ENCODE data around the gene DUSP2. TPM values are rescaled to one million over a fixed set of nuclear protein-coding genes. Genes with fewer than 3 reads are reported as not detected.

DUSP2 gene
- polyA plus RNA-seq, 3 donors from 2014 or later: 272 to 875 (median 555) TPM

DNA sequence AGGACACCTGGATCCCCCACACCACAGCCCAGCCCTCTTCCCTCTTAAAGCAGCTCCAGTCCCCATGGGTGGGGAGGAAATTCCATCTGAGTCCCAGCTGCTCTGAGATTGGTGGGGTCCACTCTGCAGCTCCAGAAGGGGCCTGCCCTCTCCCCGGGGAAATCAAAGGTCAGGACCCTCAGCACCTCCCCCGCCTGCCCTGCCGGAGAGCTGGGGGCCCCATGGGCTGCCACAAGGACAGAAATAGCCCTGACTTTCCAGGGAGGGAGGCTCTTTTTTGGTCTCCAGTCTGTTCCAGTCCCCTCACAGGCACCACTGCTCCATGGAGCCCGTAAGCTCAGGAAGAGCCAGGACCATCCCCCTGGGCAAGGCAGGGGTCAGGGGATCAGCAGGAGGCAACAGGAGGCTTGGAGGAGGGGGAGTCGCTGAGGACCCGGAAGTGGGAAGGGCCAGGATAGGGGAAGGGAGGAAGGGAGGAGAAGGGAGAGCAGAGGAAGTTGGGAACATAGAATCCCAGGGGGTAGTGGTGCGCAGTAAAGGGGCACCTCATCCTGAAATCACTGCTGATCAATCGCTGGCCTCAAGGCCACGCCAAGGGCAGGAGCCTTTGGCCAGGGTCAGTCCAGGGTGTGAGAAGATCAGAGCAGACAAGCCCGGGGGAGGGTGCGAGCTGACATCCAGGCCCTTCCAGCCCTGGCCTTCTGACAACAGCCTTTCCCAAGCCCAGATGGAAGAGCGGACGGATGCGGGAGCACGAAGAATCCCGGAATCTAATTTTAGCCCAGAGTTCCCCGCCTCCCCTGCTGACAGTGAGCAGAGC lies 36.5 kb downstream of the DUSP2 start:
- Mint-ChIP-seq H3K27ac (no peak overlapping the region), H3K4me3 (no peak overlapping the region), H3K9me3 (peaks cover 3 to 13% (median 6%) of the 10 kb centered on the region in 6 donors), H3K36me3 (peaks cover 0 to 7% (median 4%) of the 10 kb centered on the region in 3 donors), H3K4me1 (no peaks in the 10 kb centered on the region), H3K27me3 (ENCODE audit: low read depth in 3 of 3) (no peaks in the 10 kb centered on the region)
- DNase-seq: no peak

DNA sequence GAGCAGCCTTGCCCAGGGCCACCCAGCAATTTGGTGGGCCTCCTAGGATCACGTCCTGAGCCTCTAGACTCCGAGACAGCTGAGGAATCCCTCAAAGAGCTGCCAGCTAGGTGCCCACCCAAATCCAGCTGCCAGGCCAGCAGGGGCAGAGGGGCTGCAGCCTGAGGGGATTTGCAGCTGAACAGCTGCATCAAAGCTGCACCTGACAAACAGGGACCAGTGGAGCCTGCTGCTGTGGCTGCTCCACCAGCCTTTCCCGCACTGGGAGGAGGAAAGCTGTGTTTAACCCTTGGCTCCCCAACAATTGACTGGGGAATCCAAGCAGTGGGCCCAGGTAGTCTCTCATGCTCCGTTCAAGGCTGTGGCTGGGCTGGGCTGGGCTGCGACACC lies 37.1 kb downstream of the DUSP2 start:
- no peaks in the 10 kb centered on the region for H3K4me1 Mint-ChIP-seq
- H3K9me3 Mint-ChIP-seq: peaks cover 3 to 13% (median 6%) of the 10 kb centered on the region in 6 donors
- no peak overlapping the region for H3K27ac Mint-ChIP-seq
- H3K4me3 Mint-ChIP-seq: no peak overlapping the region
- H3K36me3 Mint-ChIP-seq: peaks cover 0 to 7% (median 4%) of the 10 kb centered on the region in 3 donors
- DNase-seq: no peak
- no peaks in the 10 kb centered on the region for H3K27me3 Mint-ChIP-seq (ENCODE audit: low read depth in 3 of 3)

DNA sequence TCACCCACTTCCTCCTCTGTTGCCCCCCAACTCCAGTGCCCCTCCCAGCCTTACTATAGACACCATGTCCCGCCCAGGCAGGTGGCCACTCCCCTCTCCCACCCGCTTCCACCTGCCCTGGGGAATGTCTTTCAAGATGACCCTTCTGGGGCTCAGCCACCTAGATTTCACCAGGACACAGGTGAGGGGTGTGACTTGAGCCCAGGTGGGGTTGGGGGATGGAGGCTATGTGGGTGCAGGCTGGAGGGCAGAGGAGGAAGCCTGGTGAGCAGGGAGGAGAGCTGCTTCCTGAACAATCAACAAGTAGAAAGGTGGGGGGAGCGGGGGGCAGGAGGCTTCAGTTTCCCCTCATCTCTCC lies 37.6 kb downstream of the DUSP2 start:
- no peaks in the 10 kb centered on the region for H3K27me3 Mint-ChIP-seq (ENCODE audit: low read depth in 3 of 3)
- no peak overlapping the region for H3K27ac Mint-ChIP-seq
- no peaks in the 10 kb centered on the region for H3K4me1 Mint-ChIP-seq
- peaks cover 0 to 7% (median 4%) of the 10 kb centered on the region in 3 donors for H3K36me3 Mint-ChIP-seq
- no peak overlapping the region for H3K4me3 Mint-ChIP-seq
- H3K9me3 Mint-ChIP-seq: peaks cover 3 to 13% (median 6%) of the 10 kb centered on the region in 6 donors
- DNase-seq: no peak

DNA sequence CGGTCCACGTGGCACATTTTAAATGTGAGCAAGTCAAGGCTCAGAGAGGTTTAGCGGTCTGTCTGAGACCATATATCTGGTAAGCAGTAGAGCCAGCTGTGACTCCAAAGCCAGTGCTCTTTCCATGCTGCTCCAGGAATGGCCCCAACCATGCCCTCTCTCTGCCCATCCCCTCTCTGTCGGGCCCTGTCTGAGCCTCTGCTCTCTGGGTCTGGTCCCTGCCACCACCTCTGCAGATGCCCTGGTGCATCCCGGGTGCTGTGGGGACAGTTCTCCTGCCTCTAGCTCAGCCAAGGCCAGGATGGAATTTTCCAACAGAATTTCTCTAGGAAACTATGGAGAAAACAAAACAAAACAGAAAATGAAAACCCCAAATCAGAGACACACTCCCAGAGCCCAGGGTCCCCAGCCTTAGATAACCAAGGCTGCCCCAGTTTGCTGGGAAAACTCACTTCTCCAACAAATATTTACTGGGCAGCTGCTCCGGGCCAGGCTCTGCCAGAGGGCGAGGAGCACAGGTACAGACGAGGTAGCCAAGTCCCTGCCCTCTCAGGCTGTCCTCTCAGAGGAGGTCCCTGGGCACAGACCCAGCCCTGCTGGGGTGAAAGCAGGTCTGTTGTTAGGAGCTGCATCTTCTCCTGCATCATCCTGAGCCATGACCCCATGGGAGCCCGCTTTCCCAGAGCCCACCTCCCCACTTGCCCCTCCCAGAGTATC lies 38.1 kb downstream of the DUSP2 start:
- Mint-ChIP-seq H3K9me3 (peaks cover 3 to 13% (median 6%) of the 10 kb centered on the region in 6 donors), H3K4me3 (no peak overlapping the region), H3K27me3 (ENCODE audit: low read depth in 3 of 3) (no peaks in the 10 kb centered on the region), H3K36me3 (peaks cover 0 to 7% (median 4%) of the 10 kb centered on the region in 3 donors), H3K4me1 (no peaks in the 10 kb centered on the region), H3K27ac (peak overlapping the region in 1 of 6 donors; percentile 22)
- no peak for DNase-seq

DNA sequence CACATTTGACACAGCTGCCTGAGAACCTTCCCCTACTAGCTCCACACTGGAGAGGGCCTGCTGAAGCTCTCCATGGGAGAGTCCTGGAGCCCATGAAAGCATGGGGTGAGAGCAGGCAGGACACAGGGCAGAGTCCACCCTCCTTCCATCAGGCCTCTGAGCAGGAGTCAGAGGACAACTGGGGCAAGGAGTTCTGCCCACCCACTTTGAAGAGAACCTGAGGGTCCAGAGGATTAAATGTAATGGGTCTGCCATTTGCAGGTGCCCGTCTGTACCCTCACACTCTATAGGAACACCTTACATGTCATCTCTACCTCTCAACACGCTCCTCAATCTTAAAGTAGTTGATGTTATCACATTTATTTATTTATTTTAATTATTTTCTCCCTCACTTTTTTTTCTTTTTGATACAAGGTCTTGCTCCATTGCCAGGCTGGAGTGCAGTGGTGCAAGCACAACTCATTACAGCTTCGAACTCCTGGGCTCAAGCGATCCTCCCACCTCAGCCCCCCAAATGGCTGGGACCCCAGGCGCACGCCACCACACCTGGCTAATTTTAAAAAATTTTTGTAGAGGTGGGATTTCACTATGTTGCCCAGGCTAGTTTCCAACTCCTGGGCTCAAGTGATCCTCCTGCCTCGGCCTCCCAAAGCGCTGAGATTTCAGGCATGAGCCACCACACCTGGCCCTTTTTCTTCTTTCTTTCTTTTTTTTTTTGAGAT lies 39.1 kb downstream of the DUSP2 start:
- H3K27me3 Mint-ChIP-seq (ENCODE audit: low read depth in 3 of 3): no peaks in the 10 kb centered on the region
- H3K36me3 Mint-ChIP-seq: peaks cover 0 to 7% (median 4%) of the 10 kb centered on the region in 3 donors
- no peak overlapping the region for H3K27ac Mint-ChIP-seq
- H3K9me3 Mint-ChIP-seq: peaks cover 3 to 13% (median 6%) of the 10 kb centered on the region in 6 donors
- H3K4me1 Mint-ChIP-seq: no peaks in the 10 kb centered on the region
- DNase-seq: no peak
- no peak overlapping the region for H3K4me3 Mint-ChIP-seq

DNA sequence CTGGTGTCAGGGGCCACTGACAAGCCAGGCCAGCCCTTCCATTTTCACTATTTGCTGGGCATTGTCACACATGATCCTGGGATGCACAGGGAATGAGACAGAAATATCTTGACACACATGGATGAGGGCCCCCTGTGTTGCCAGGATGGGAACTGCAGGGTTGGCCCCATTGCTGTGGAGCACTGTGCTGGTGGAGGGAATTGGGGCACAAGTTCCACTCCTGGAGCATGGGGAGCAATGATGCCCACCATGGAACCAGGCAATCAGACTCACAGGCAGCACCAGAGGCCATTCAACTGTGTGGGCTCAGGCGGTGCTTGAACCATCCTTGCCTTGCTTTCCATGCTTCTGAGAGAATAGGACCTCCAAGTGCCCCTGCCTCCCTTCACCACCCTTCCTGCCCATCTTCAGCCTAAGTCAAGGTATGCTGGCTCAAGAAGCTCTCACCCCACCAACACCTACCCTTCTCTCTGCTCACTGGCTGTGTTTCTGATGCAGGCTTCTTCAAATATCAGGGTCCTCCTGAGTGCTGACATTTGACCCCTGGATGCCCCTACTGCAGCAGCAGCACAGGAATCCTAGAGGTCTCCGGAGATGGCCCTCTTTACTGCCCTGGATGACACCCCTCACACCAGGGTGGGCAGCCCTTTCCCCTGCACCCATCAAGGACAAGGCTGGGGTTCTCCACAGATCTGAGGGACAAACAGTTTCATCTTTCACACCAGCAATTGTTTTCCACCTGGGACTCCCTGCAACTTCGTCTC lies 39.9 kb downstream of the DUSP2 start:
- H3K27ac Mint-ChIP-seq: no peak overlapping the region
- H3K9me3 Mint-ChIP-seq: peaks cover 3 to 13% (median 6%) of the 10 kb centered on the region in 6 donors
- H3K4me3 Mint-ChIP-seq: no peak overlapping the region
- DNase-seq: no peak
- no peaks in the 10 kb centered on the region for H3K27me3 Mint-ChIP-seq (ENCODE audit: low read depth in 3 of 3)
- peaks cover 0 to 7% (median 4%) of the 10 kb centered on the region in 3 donors for H3K36me3 Mint-ChIP-seq
- no peaks in the 10 kb centered on the region for H3K4me1 Mint-ChIP-seq

DNA sequence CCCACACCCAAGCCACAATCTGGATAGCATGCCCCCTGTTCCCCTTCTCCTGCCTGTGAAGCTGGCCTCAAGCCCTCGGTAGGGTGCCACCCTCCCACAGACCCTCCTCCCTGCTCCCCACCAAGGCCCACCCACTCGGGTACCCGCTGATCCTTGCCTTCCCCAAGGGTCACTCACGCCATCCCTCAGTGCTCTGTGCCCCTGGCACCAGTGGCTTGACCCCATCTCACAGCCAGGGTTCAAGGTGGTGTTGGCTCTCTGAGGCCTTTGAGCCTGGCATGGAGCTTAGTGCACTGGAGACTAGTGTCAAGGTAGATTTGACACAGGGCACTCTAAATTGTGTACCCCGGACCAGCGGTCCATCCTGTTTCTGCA lies 40.8 kb downstream of the DUSP2 start:
- no peak for DNase-seq
- H3K36me3 Mint-ChIP-seq: peaks cover 0 to 7% (median 4%) of the 10 kb centered on the region in 3 donors
- H3K9me3 Mint-ChIP-seq: peaks cover 3 to 13% (median 6%) of the 10 kb centered on the region in 6 donors
- H3K27ac Mint-ChIP-seq: no peak overlapping the region
- no peaks in the 10 kb centered on the region for H3K4me1 Mint-ChIP-seq
- no peak overlapping the region for H3K4me3 Mint-ChIP-seq
- no peaks in the 10 kb centered on the region for H3K27me3 Mint-ChIP-seq (ENCODE audit: low read depth in 3 of 3)

DNA sequence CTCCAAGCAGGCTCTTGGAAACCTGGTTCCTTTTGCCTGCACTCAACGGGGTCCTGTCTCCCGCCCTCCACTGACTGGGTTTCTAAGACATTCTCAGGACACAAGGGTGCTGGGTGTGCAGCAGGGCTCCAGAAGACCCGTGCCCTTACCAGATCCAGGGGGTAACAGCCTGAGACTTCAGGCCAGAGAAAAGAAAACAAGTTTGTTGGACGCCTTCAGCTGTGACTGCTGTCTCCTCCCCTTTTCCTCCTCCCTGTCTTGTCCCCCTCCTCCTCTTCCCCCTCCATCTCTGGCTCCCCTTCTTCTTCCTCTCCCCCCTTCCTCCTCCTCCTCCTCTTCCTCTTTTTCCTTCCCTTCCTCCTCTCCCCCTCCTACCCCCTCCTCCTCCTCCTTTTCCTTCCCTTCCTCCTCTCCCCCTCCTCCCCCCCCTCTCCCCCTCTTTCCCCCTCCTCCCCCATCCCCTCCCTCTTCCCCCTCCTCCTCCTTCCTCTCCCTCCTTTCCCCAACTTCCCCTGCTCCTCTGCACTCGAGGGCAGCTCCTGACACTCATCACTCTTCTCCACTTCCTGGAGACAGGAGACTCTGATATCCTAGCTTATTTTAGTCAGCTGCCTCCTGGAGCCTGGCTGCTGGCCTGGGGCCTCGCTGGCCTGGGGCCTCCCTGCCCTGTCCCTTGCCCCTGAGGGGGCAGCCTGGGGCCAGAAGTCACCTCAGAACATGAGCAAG lies 41.3 kb downstream of the DUSP2 start:
- Mint-ChIP-seq H3K4me3 (no peak overlapping the region), H3K27ac (no peak overlapping the region), H3K9me3 (peaks cover 3 to 13% (median 6%) of the 10 kb centered on the region in 6 donors), H3K36me3 (peaks cover 0 to 7% (median 4%) of the 10 kb centered on the region in 3 donors), H3K27me3 (ENCODE audit: low read depth in 3 of 3) (no peaks in the 10 kb centered on the region), H3K4me1 (no peaks in the 10 kb centered on the region)
- no peak for DNase-seq

DNA sequence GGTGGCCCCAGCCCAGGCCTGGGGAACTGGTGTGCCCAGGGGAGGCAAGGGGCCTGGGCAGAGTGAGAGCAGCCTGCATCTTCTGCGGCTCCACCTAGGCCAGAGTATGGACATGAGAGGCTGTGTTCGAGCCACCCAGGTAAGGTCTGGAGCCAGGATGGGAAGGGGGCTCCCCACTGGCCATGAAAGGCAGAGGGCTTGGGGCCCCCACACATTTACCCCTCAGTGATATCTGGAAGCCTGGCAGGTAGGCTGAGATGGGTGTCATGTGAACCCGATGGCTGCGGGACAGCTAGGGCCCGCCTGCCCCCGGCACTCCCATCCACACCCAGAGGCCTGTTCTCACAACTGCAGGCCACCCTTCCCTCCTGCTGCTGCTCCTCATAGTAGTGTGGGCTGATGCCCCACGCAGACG lies 42.0 kb downstream of the DUSP2 start:
- Mint-ChIP-seq H3K9me3 (peaks cover 3 to 13% (median 6%) of the 10 kb centered on the region in 6 donors), H3K4me3 (no peak overlapping the region), H3K36me3 (peaks cover 0 to 7% (median 4%) of the 10 kb centered on the region in 3 donors), H3K27ac (no peak overlapping the region), H3K4me1 (no peaks in the 10 kb centered on the region), H3K27me3 (ENCODE audit: low read depth in 3 of 3) (no peaks in the 10 kb centered on the region)
- no peak for DNase-seq

DNA sequence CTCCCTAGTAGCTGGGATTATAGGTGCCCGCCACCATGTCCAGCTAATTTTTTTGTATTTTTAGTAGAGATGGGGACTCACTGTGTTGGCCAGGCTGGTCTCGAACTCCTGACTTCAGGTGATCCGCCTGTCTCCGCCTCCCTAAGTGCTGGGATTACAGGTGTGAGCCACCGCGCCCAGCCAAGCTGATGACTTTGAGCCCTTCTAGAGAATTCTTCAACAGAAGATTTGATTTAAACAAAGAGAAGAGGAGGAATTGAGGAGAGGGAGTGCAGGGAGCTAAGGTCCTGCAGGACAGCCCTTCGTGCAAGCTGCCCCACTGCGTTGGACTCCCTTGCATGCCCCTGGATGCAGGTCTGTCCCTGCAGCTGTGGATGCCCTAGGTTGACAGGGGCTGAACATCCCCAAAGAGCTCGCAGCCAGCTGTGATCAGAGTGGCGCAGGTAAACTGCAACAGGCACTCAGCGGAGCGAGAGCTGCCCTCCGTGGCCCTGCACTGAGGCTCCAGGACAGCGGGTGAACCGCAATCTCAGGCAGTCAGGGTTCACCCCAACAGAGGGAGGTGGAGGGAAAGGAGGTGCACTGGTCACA lies 42.5 kb downstream of the DUSP2 start:
- Mint-ChIP-seq H3K27me3 (ENCODE audit: low read depth in 3 of 3) (no peaks in the 10 kb centered on the region), H3K27ac (no peak overlapping the region), H3K4me1 (no peaks in the 10 kb centered on the region), H3K9me3 (peaks cover 3 to 13% (median 6%) of the 10 kb centered on the region in 6 donors), H3K4me3 (no peak overlapping the region), H3K36me3 (peaks cover 0 to 7% (median 4%) of the 10 kb centered on the region in 3 donors)
- no peak for DNase-seq

DNA sequence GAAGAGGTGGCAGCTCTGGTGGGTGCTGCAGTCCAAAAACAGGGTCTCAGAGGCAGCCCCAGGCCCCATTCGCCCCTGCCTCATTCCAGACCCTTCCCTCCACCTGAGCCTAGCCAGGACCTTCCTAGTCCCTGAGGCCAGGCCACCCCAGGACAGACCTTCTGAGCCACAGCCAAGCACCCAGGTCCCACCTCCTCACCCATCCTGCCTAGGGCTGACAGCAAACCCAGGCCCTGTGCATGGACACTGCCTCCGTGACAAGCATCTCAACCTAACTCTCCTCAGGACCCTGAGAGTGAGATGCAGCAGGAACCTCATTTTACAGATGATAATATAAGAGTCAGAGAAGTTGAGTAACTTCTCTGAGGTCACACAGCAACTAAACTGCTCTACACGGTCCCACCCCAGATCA lies 44.3 kb downstream of the DUSP2 start:
- Mint-ChIP-seq H3K4me1 (no peaks in the 10 kb centered on the region), H3K4me3 (no peak overlapping the region), H3K9me3 (peaks cover 3 to 9% (median 6%) of the 10 kb centered on the region in 6 donors), H3K27me3 (ENCODE audit: low read depth in 3 of 3) (no peaks in the 10 kb centered on the region), H3K27ac (no peak overlapping the region), H3K36me3 (peaks cover 0 to 7% (median 4%) of the 10 kb centered on the region in 3 donors)
- no peak for DNase-seq

DNA sequence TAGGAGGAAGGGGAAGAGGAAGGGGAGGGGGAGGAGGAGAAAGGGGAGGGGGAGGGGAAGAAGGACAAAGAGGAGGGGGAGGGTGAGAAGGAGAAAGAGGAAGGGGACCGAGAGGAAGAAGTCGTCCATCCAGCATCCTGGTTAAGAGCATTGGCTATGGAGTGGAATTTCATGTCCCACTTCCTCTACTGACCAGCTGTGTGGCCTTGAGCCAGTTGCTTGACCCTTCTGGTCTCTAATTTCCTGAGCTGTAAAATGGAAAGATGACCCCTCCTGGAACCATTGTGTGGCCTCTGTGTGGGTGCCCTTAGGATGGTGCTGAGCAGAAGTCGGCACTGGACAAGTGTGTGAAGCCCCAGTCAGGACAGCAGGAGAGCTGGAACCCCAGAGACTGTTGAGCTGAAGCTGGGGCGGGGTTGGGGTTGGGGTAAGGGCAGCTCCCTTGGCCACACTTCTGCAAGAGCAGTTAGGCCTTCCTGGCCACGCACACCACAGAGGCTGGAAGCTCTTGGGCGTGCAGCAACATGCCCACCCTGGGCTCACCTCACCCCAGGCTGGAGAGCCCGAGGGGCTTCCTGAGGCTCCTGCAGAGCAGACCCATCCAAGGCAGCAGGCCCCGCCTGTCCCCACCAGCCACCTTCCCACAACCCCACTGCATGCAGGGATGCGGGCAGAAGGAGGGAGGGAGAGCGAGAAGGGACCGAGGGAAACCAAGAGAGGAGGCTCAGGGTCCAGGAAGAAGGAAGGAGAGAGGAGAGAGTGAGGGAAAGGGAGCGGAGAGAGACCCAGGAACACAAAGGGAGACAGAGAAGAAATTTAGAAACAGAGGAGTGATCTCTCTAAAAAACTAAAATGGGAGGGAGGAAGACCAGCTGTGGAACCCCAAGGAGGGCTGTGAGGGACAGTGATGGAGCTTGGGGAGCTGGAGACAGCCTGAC lies 45.1 kb downstream of the DUSP2 start:
- Mint-ChIP-seq H3K4me1 (no peaks in the 10 kb centered on the region), H3K27me3 (ENCODE audit: low read depth in 3 of 3) (no peaks in the 10 kb centered on the region), H3K36me3 (no peaks in the 10 kb centered on the region), H3K4me3 (no peak overlapping the region), H3K27ac (peak overlapping the region in 2 of 6 donors; percentile 45 to 76), H3K9me3 (peaks cover 0 to 2% (median 1%) of the 10 kb centered on the region in 6 donors)
- no peak for DNase-seq

Measured in immature natural killer cell (primary cell).